GM12891 (cell line): Measurements from ENCODE around the gene STPG1.

ENCODE experiments used
- DNase-seq: peaks from one replicate; pipeline ENCODE4 v3.0.0; 2011; ENCODE audit warnings: low spot score; ENCODE audit not compliant: insufficient read length
- FAIRE-seq: peaks from 2 replicates; lab custom pipeline; 2011; peaks lifted over from hg19 to GRCh38; lab: Jason Lieb, UNC
- PAX5 ChIP-seq: IDR thresholded peaks from 2 replicates; pipeline ENCODE4 v1.6.1; 2011; ENCODE audit warnings: low read length, moderate library complexity, mild to moderate bottlenecking; ENCODE audit not compliant: insufficient read depth, severe bottlenecking
- POLR2A ChIP-seq: IDR thresholded peaks from 2 replicates; pipeline ENCODE4 v1.6.1; 2011; ENCODE audit warnings: low read depth, low read length, control low read depth
- POLR2AphosphoS5 ChIP-seq: IDR thresholded peaks from 2 replicates; pipeline ENCODE4 v1.6.1; 2011; ENCODE audit warnings: low read depth, low read length, control low read depth
- POU2F2 ChIP-seq: IDR thresholded peaks from 2 replicates; pipeline ENCODE4 v1.6.1; 2011; ENCODE audit warnings: low read depth, mild to moderate bottlenecking, control low read depth, low read length, moderate library complexity
- SPI1 ChIP-seq: IDR thresholded peaks from 2 replicates; pipeline ENCODE4 v1.6.1; 2011; ENCODE audit warnings: low read depth, low read length, control low read depth
- TAF1 ChIP-seq: IDR thresholded peaks from 2 replicates; pipeline ENCODE4 v1.6.1; 2011; ENCODE audit warnings: low read depth, low read length, control low read depth

STPG1 gene

GRCh38 chr1:24426744-24427544, 13.4 kb upstream of the STPG1 start:
- FAIRE-seq, result no peak
- TF ChIP-seq POU2F2, result no peak
- no peak for TF ChIP-seq SPI1
- TF ChIP-seq TAF1, result no peak
- no peak for TF ChIP-seq POLR2AphosphoS5
- TF ChIP-seq POLR2A, result no peak
- no peak for TF ChIP-seq PAX5
- DNase-seq, result no peak

- TF ChIP-seq TAF1 (no peak), SPI1 (no peak), PAX5 (no peak), POU2F2 (no peak), POLR2AphosphoS5 (no peak)
- DNase-seq, result no peak
- no peak for FAIRE-seq
Observed at GRCh38 chr1:24425922-24426321, 12.3 kb upstream of the STPG1 start.

- DNase-seq (no peak), FAIRE-seq (no peak)
- TF ChIP-seq POLR2A (no peak), SPI1 (no peak), PAX5 (no peak), POU2F2 (no peak), TAF1 (no peak), POLR2AphosphoS5 (no peak)
Observed at GRCh38 chr1:24425441-24425840, 11.9 kb upstream of the STPG1 start.

DNA sequence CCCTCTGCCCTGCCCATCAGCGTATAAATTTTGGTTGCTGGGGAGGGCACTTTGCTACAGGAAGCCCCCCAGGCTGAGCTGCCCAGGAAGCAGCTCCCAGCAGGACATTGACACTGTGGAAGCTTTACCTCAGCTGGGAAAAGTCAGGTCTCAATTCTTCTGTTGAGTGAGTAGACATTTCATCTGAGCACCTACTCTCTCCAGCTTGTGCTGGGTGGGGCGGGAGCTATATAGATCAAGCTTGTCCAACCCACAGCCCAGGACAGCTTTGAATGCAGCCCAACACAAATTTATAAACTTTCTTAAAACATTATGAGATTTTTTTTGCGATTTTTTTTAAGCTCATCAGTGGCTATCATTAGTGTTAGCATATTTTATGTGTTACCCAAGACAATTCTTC, 11.4 kb upstream of the STPG1 start:
- FAIRE-seq, result no peak
- TF ChIP-seq POLR2A (no peak), SPI1 (no peak)
- DNase-seq, result no peak

DNA sequence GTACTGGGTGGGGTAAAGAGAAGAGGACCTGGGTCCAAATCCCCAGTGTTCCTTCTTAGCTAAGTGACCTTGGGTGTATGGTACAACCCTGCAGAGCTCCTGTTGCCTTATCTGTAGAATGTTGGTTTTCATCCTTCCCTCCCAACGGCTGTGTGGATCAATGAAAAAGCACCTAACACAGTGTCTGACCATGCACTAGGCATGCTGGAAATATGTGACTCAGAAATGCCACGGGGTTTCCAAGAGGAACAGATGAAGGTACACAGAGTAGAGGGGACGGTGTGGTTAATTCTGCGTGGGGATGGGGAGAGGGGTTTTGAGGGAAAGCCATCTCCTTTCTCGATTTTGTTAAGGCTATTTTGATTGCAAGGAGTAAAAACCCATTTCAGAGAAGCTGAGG, 10.6 kb upstream of the STPG1 start:
- no peak for FAIRE-seq
- DNase-seq, result no peak
- no peak for TF ChIP-seq POU2F2
- TF ChIP-seq PAX5, result no peak
- no peak for TF ChIP-seq SPI1
- TF ChIP-seq POLR2AphosphoS5, result no peak
- no peak for TF ChIP-seq POLR2A
- no peak for TF ChIP-seq TAF1

- FAIRE-seq (no peak), DNase-seq (no peak)
- TF ChIP-seq POU2F2, result no peak
- TF ChIP-seq SPI1, result no peak
- TF ChIP-seq POLR2A, result no peak
- TF ChIP-seq TAF1, result no peak
- no peak for TF ChIP-seq POLR2AphosphoS5
- TF ChIP-seq PAX5, result no peak
Observed at GRCh38 chr1:24421502-24421901, 7.9 kb upstream of the STPG1 start.

GRCh38 chr1:24420547-24420946, 7.0 kb upstream of the STPG1 start:
- DNase-seq (no peak), FAIRE-seq (no peak)
- TF ChIP-seq POLR2AphosphoS5 (no peak), POLR2A (no peak), SPI1 (no peak), TAF1 (no peak), PAX5 (no peak), POU2F2 (no peak)

DNA sequence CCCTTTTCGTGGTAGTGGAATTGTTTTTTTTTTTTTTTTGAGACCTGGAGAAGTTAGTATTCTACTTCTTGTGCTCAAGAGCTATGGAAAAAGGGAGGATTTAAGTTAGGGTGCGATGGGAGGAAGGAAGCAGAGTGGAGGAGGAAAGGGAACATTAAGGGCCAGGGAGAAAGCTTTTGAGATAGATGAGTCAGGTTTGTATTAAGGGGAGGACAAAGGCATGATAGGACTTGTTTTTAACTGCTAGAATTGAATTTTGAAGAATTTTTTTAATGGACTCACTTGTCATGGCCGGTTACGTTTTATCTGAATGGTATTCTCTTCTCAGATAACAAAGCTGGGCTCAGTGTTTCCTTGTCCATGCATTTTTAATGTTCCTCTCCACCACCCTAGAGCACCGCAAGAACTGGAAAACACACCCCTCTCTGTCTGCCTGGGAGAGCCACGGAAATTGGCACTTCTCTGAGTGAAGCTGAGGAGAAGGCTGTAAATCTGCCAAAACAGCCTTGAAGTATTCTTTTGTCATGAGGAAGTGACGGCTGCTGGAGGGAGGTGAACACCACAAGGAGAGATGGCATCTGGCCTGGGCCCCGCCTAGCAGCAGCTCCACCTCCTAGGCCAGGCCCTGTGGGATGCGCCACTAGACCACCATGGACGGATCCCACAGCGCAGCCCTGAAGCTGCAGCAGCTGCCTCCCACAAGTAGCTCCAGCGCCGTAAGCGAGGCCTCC, 5.5 kb upstream of the STPG1 start:
- FAIRE-seq (no peak), DNase-seq (no peak)
- TF ChIP-seq TAF1 (no peak), POLR2AphosphoS5 (no peak), POU2F2 (no peak), POLR2A (no peak), PAX5 (no peak), SPI1 (no peak)

- TF ChIP-seq POU2F2 (no peak), PAX5 (no peak), TAF1 (no peak), POLR2A (no peak), POLR2AphosphoS5 (no peak), SPI1 (no peak)
- DNase-seq (no peak), FAIRE-seq (no peak)
Observed at GRCh38 chr1:24417681-24418080, 4.1 kb upstream of the STPG1 start.
